B cell (primary cell): ENCODE results near the gene TRMT112. TPM values are rescaled to one million over a fixed set of nuclear protein-coding genes. Genes with fewer than 3 reads are reported as not detected.
A peak's percentile ranks its signal among the peaks of the same experiment; 100 is the strongest.

Experiments
- ATAC-seq: fragments of 200-7000 bp; cut with Tn5 transposase; one replicate; pipeline ENCODE4 v1.10.0; 2021; ENCODE audit warnings: low read depth, mild to moderate bottlenecking, moderate number of reproducible peaks, moderate library complexity
- CTCF ChIA-PET: fragments of 350-600 bp; sonication (Branson Sonifier 250); formaldehyde crosslinking; loops from one replicate; lab custom pipeline; 2021; ENCODE audit warnings: antibody characterized with exemption, inconsistent platforms; lab: Charles Lee
- POLR2A ChIA-PET: fragments of 350-600 bp; sonication (Branson Sonifier 250); formaldehyde crosslinking; loops from one replicate; lab custom pipeline; 2021; ENCODE audit warnings: antibody characterized with exemption; lab: Charles Lee
- DNase-seq: peaks from one replicate; pipeline ENCODE4 v3.0.0; 2013
- H2AFZ ChIP-seq: 2 replicates; pipeline ENCODE4 v1.6.1; 2012; ENCODE audit warnings: mild to moderate bottlenecking, low read depth, low read length; ENCODE audit not compliant: insufficient read depth, poor library complexity, severe bottlenecking
- H3K27ac ChIP-seq, 2 donors: 1 replicate in 1 of 2; 2 replicates in 1 of 2; pipeline ENCODE4 v1.5.1; 2012 to 2013; ENCODE audit warnings: low read length in 2 of 2, mild to moderate bottlenecking in 2 of 2, moderate library complexity in 1 of 2
- H3K27me3 ChIP-seq, 4 experiments: fragments of 200-600 bp in 1 of 4; sonication (generic) in 1 of 4; replicated peaks in 1 of 4; 1 replicate in 2 of 4; 2 replicates in 2 of 4; pipeline versions ENCODE4 v1.6.1 to v1.7.0; 2013 to 2016; ENCODE audit warnings: low read length in 3 of 4, mild to moderate bottlenecking in 2 of 4, mixed read lengths in 1 of 4, moderate library complexity in 1 of 4; ENCODE audit not compliant: insufficient read depth in 4 of 4, control insufficient read depth in 3 of 4; ENCODE audit errors: control extremely low read depth in 1 of 4
- H3K36me3 ChIP-seq, 2 experiments: replicated peaks in 1 of 2; 1 replicate in 1 of 2; 2 replicates in 1 of 2; pipeline versions ENCODE4 v1.6.1 to v1.7.1; 2013; ENCODE audit warnings: low read length in 1 of 2; ENCODE audit not compliant: insufficient read depth in 2 of 2, control insufficient read depth in 1 of 2; ENCODE audit errors: control extremely low read depth in 1 of 2, extremely low read depth in 1 of 2
- H3K4me1 ChIP-seq, 2 donors: fragments of 200-600 bp in 1 of 2; sonication (generic) in 1 of 2; 1 replicate in 1 of 2; 2 replicates in 1 of 2; pipeline versions ENCODE4 v1.5.1 to v1.6.1; 2013 to 2017; ENCODE audit warnings: low read length in 2 of 2; ENCODE audit not compliant: control insufficient read depth in 2 of 2, insufficient read depth in 2 of 2
- H3K4me2 ChIP-seq: replicated peaks from 2 replicates; pipeline ENCODE3; 2012; ENCODE audit warnings: mild to moderate bottlenecking, low read depth, low read length; ENCODE audit not compliant: poor library complexity, severe bottlenecking
- H3K4me3 ChIP-seq, 5 experiments: fragments of 200-600 bp in 1 of 5; sonication (generic) in 1 of 5; 1 replicate in 3 of 5; 2 replicates in 2 of 5; pipeline versions ENCODE4 v1.5.1 to v1.7.0; 2011 to 2016; ENCODE audit warnings: low read length in 4 of 5, mild to moderate bottlenecking in 4 of 5, low read depth in 2 of 5, control low read depth in 1 of 5, moderate library complexity in 1 of 5; ENCODE audit not compliant: insufficient read depth in 1 of 5; ENCODE audit errors: control extremely low read depth in 1 of 5, extremely low read depth in 1 of 5
- H3K79me2 ChIP-seq: fragments of 200-600 bp; sonication (generic); one replicate; pipeline ENCODE4 v1.6.0; 2016; ENCODE audit warnings: low read length; ENCODE audit not compliant: control insufficient read depth, insufficient read depth
- H3K9ac ChIP-seq: fragments of 200-600 bp; sonication (generic); 2 replicates; pipeline ENCODE4 v1.6.1; 2017; ENCODE audit warnings: mild to moderate bottlenecking, low read length, moderate library complexity
- H3K9me3 ChIP-seq, 3 donors: one replicate each; pipeline versions ENCODE4 v1.6.1 to v1.7.1; 2013; ENCODE audit warnings: low read length in 2 of 3; ENCODE audit not compliant: control insufficient read depth in 2 of 3, insufficient read depth in 1 of 3; ENCODE audit errors: control extremely low read depth in 1 of 3
- H4K20me1 ChIP-seq: 2 replicates; pipeline ENCODE4 v1.6.0; 2012; ENCODE audit warnings: mild to moderate bottlenecking, low read length; ENCODE audit not compliant: insufficient read depth, control insufficient read depth, poor library complexity, severe bottlenecking
- H3K27ac Mint-ChIP-seq: one replicate; pipeline ENCODE4 v1.8.0; 2021; ENCODE audit warnings: mixed read lengths
- H3K27me3 Mint-ChIP-seq: one replicate; pipeline ENCODE4 v1.8.0; 2021; ENCODE audit warnings: mixed read lengths
- H3K4me1 Mint-ChIP-seq: one replicate; pipeline ENCODE4 v1.8.0; 2021; ENCODE audit warnings: mixed read lengths
- H3K4me3 Mint-ChIP-seq: one replicate; pipeline ENCODE4 v1.8.0; 2021; ENCODE audit warnings: mixed read lengths
- H3K9me3 Mint-ChIP-seq: one replicate; pipeline ENCODE4 v1.8.0; 2022; ENCODE audit warnings: mixed read lengths; ENCODE audit not compliant: insufficient read depth
- CTCF ChIP-seq: fragments of 200-600 bp; IDR thresholded peaks from one replicate; pipeline ENCODE4 v1.8.0; 2022; ENCODE audit warnings: antibody characterized with exemption, mild to moderate bottlenecking
- EZH2 ChIP-seq: IDR thresholded peaks from 2 replicates; pipeline ENCODE4 v1.6.1; 2012; ENCODE audit warnings: borderline replicate concordance, low read depth, mild to moderate bottlenecking, moderate library complexity, low read length; ENCODE audit not compliant: insufficient read depth, poor library complexity, severe bottlenecking
- WGBS: methylation state at CpG from one replicate; pipeline ENCODE4 v1.1.5; 2013; ENCODE audit warnings: missing lambda C conversion rate; ENCODE audit not compliant: insufficient coverage; 5-methylcytosine and 5-hydroxymethylcytosine counted together
- intact Hi-C: fragments of 100-400 bp; cut with micrococcal nuclease; formaldehyde crosslinking; loops from one replicate; pipeline ENCODE4 v1.10.0; 2022
- polyA plus RNA-seq: library from polyadenylated mRNA; depleted of rRNA; stranded (reverse); fragments of >200 nt; gene quantifications from 2 replicates; pipeline ENCODE4 v1.2.3, GENCODE V29; 2012
- total RNA-seq, 2 donors: library from RNA; stranded (reverse); fragments of 120-200 nt in 1 of 2; gene quantifications; 1 replicate in 1 of 2; 2 replicates in 1 of 2; pipeline versions ENCODE4 v1.2.3 to v1.2.4, GENCODE V29; 2013 to 2022

TRMT112 gene
- total and polyA plus RNA-seq, 2 donors (not counting 1 experiment from before 2014, with no cell fraction given), result 133 to 231 TPM

DNA sequence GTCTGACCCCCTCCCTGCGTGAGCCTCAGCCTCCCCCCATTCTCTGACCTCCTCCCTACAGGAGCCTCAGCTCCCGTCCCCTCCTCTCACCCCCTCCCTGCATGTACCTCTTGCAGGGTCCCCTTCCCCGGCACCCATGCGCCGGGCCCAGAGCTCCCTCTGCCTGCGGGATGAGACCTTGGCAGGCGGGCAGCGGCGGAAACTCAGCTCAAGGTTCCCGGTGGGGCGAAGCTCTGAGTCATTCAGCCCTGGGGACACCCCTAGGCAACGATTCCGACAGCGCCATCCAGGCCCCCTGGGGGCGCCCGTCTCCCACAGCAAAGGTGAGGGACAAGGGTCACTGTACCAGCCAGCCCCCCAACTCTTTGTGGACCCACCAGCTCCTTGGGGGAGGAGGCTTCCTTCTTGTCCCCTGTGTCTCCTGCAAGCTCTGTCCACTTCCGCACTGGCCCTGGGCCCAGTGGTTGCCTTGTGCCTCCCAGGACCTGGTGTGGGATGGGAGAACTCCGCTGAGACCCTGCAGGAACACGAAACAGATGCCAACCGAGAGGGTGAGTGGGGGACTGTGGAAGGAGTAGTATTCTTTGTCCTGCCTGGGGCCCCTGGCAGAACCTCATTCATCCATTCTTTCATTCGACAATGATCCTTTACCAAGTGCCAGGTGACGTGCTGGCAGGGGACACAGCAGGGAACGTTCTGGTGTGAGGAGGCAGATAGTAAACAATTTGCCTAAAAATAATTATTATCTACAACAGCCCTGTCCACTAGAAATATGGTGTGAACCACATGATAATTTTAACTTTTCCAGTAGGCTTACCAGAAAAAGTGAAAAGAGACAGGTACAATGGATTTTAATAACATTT, 38.0 kb upstream of the TRMT112 start:
- H3K4me2 ChIP-seq, result peak overlapping the region; percentile 31
- ChIA-PET POLR2A (interaction anchor here (0.6 to 2.8 kb wide), 7 partner anchors 9 to 86 kb away, joined by 3 to 16 read pairs (median 6); partner anchors contain the start of genes ESRRA, PRDX5 and TRMT112), CTCF (interaction anchor here (0.6 to 10.2 kb wide), 29 partner anchors 8 to 334 kb away, joined by 3 to 188 read pairs (median 4); partner anchors contain the start of genes CATSPERZ, CCDC88B, ESRRA and FERMT3)
- DNase-seq (peak; percentile 76), ATAC-seq (peak; percentile 65)
- Mint-ChIP-seq H3K27me3 (no peaks in the 10 kb centered on the region), H3K4me1 (peaks cover 30% of the 10 kb centered on the region), H3K4me3 (no peak overlapping the region), H3K9me3 (no peaks in the 10 kb centered on the region), H3K27ac (no peak overlapping the region)
- WGBS, result 17% methylated on average over 19 of the region's 23 CpGs
- H3K36me3 ChIP-seq, result peaks cover 0 to 21% of the 10 kb centered on the region in 2 experiments
- TF ChIP-seq CTCF (peak; percentile 37), EZH2 (no peak)
- no peaks in the 10 kb centered on the region for H3K9me3 ChIP-seq
- no peaks in the 10 kb centered on the region for H3K27me3 ChIP-seq
- peak overlapping the region in 1 of 2 donors; percentile 11 for H3K27ac ChIP-seq
- peaks cover 22 to 42% of the 10 kb centered on the region in 2 donors for H3K4me1 ChIP-seq
- H3K4me3 ChIP-seq, result no peak overlapping the region
- intact Hi-C loops, result loop anchor here (1.0 to 5.0 kb wide), 5 partner anchors 15 to 92 kb away; partner anchors contain the start of genes CCDC88B and PRDX5
- H4K20me1 ChIP-seq, result peaks cover 41% of the 10 kb centered on the region
- no peak overlapping the region for H2AFZ ChIP-seq
- H3K9ac ChIP-seq, result no peak overlapping the region
- peaks cover 11% of the 10 kb centered on the region for H3K79me2 ChIP-seq
